Memory B cell (primary cell): Measurements from ENCODE around the gene NWD2.
"Not testable (repeated sequence)": the region's sequence is repeated elsewhere in the genome, so short reads cannot be mapped to it uniquely, and the experiment has no call there.

Experiments used
- ATAC-seq: fragments of 150-1000 bp; cut with Tn5 transposase; 2 replicates; pipeline ENCODE4 v1.10.0; 2021; ENCODE audit warnings: low read depth, mild to moderate bottlenecking, moderate library complexity
- DNase-seq, 2 donors: peaks; one replicate each; pipeline ENCODE4 v3.0.0; 2022; ENCODE audit warnings: low spot score in 2 of 2
- H3K27ac Mint-ChIP-seq: one replicate; pipeline ENCODE4 v1.8.0; 2022; ENCODE audit warnings: mild to moderate bottlenecking, moderate library complexity, mixed read lengths
- H3K27me3 Mint-ChIP-seq: one replicate; pipeline ENCODE4 v1.8.0; 2022; ENCODE audit warnings: mixed read lengths
- H3K36me3 Mint-ChIP-seq: one replicate; pipeline ENCODE4 v1.8.0; 2022; ENCODE audit warnings: mild to moderate bottlenecking, mixed read lengths
- H3K4me1 Mint-ChIP-seq: one replicate; pipeline ENCODE4 v1.8.0; 2022; ENCODE audit warnings: mixed read lengths
- H3K4me3 Mint-ChIP-seq: one replicate; pipeline ENCODE4 v1.8.0; 2022; ENCODE audit warnings: mild to moderate bottlenecking, moderate library complexity, mixed read lengths
- H3K9me3 Mint-ChIP-seq: one replicate; pipeline ENCODE4 v1.8.0; 2022; ENCODE audit warnings: mixed read lengths

The NWD2 gene

GRCh38 chr4:37393321-37393720 is 148.8 kb downstream of the NWD2 start:
- ATAC-seq (no peak), DNase-seq (no peak)
- H3K4me3 Mint-ChIP-seq, result no peak overlapping the region
- H3K27ac Mint-ChIP-seq, result no peak overlapping the region
- no peaks in the 10 kb centered on the region for H3K9me3 Mint-ChIP-seq
- no peaks in the 10 kb centered on the region for H3K4me1 Mint-ChIP-seq
- no peaks in the 10 kb centered on the region for H3K36me3 Mint-ChIP-seq
- peaks cover 12% of the 10 kb centered on the region for H3K27me3 Mint-ChIP-seq

GRCh38 chr4:37393889-37394288 is 149.3 kb downstream of the NWD2 start:
- Mint-ChIP-seq H3K27ac (no peak overlapping the region), H3K9me3 (no peaks in the 10 kb centered on the region), H3K36me3 (no peaks in the 10 kb centered on the region), H3K27me3 (peaks cover 12% of the 10 kb centered on the region), H3K4me1 (no peaks in the 10 kb centered on the region), H3K4me3 (no peak overlapping the region)
- no peak for DNase-seq
- no peak for ATAC-seq

GRCh38 chr4:37397505-37397904 is 153.0 kb downstream of the NWD2 start:
- H3K36me3 Mint-ChIP-seq, result no peaks in the 10 kb centered on the region
- H3K4me1 Mint-ChIP-seq, result no peaks in the 10 kb centered on the region
- no peak overlapping the region for H3K4me3 Mint-ChIP-seq
- no peak overlapping the region for H3K27ac Mint-ChIP-seq
- ATAC-seq (no peak), DNase-seq (no peak)
- peaks cover 14% of the 10 kb centered on the region for H3K27me3 Mint-ChIP-seq
- H3K9me3 Mint-ChIP-seq, result no peaks in the 10 kb centered on the region

GRCh38 chr4:37400241-37400881 is 155.8 kb downstream of the NWD2 start:
- H3K27ac Mint-ChIP-seq, result no peak overlapping the region
- H3K4me1 Mint-ChIP-seq, result no peaks in the 10 kb centered on the region
- no peak overlapping the region for H3K4me3 Mint-ChIP-seq
- peaks cover 17% of the 10 kb centered on the region for H3K27me3 Mint-ChIP-seq
- H3K9me3 Mint-ChIP-seq, result no peaks in the 10 kb centered on the region
- H3K36me3 Mint-ChIP-seq, result no peaks in the 10 kb centered on the region
- no peak for DNase-seq
- no peak for ATAC-seq

- not testable (repeated sequence) for H3K27ac Mint-ChIP-seq, DNase-seq, H3K9me3 Mint-ChIP-seq, H3K36me3 Mint-ChIP-seq, H3K4me1 Mint-ChIP-seq, ATAC-seq, H3K27me3 Mint-ChIP-seq, H3K4me3 Mint-ChIP-seq
Observed at GRCh38 chr4:37407938-37408826, 163.6 kb downstream of the NWD2 start.

- H3K9me3 Mint-ChIP-seq, ATAC-seq, H3K4me1 Mint-ChIP-seq, DNase-seq, H3K4me3 Mint-ChIP-seq, H3K27ac Mint-ChIP-seq, H3K27me3 Mint-ChIP-seq, H3K36me3 Mint-ChIP-seq: not testable (repeated sequence)
Observed at GRCh38 chr4:37413612-37414011, 169.1 kb downstream of the NWD2 start.

GRCh38 chr4:37415845-37416369 is 171.4 kb downstream of the NWD2 start:
- no peaks in the 10 kb centered on the region for H3K36me3 Mint-ChIP-seq
- no peak overlapping the region for H3K27ac Mint-ChIP-seq
- H3K9me3 Mint-ChIP-seq, result peaks cover 2% of the 10 kb centered on the region
- no peaks in the 10 kb centered on the region for H3K4me1 Mint-ChIP-seq
- no peaks in the 10 kb centered on the region for H3K27me3 Mint-ChIP-seq
- H3K4me3 Mint-ChIP-seq, result no peak overlapping the region
- ATAC-seq (no peak), DNase-seq (no peak)

- Mint-ChIP-seq H3K9me3 (peaks cover 6% of the 10 kb centered on the region), H3K4me1 (no peaks in the 10 kb centered on the region), H3K36me3 (no peaks in the 10 kb centered on the region), H3K27me3 (no peaks in the 10 kb centered on the region), H3K27ac (no peak overlapping the region), H3K4me3 (no peak overlapping the region)
- DNase-seq, result no peak
- no peak for ATAC-seq
Observed at GRCh38 chr4:37421614-37422013, 177.1 kb downstream of the NWD2 start.

GRCh38 chr4:37422102-37422501 is 177.6 kb downstream of the NWD2 start:
- Mint-ChIP-seq H3K4me1 (no peaks in the 10 kb centered on the region), H3K36me3 (no peaks in the 10 kb centered on the region), H3K4me3 (no peak overlapping the region), H3K27ac (no peak overlapping the region), H3K9me3 (peaks cover 6% of the 10 kb centered on the region), H3K27me3 (peaks cover 2% of the 10 kb centered on the region)
- DNase-seq, result no peak
- ATAC-seq, result no peak

- Mint-ChIP-seq H3K4me1 (no peaks in the 10 kb centered on the region), H3K27me3 (peaks cover 5% of the 10 kb centered on the region), H3K4me3 (no peak overlapping the region), H3K27ac (no peak overlapping the region), H3K9me3 (peaks cover 6% of the 10 kb centered on the region), H3K36me3 (no peaks in the 10 kb centered on the region)
- ATAC-seq (no peak), DNase-seq (no peak)
Observed at GRCh38 chr4:37422638-37423037, 178.1 kb downstream of the NWD2 start.

GRCh38 chr4:37423310-37423709 is 178.8 kb downstream of the NWD2 start:
- ATAC-seq (no peak), DNase-seq (no peak)
- no peak overlapping the region for H3K27ac Mint-ChIP-seq
- peaks cover 5% of the 10 kb centered on the region for H3K27me3 Mint-ChIP-seq
- no peaks in the 10 kb centered on the region for H3K36me3 Mint-ChIP-seq
- H3K4me1 Mint-ChIP-seq, result no peaks in the 10 kb centered on the region
- H3K4me3 Mint-ChIP-seq, result no peak overlapping the region
- H3K9me3 Mint-ChIP-seq, result peaks cover 6% of the 10 kb centered on the region

- no peak for ATAC-seq
- no peak for DNase-seq
- Mint-ChIP-seq H3K9me3 (peaks cover 4% of the 10 kb centered on the region), H3K27ac (no peak overlapping the region), H3K36me3 (no peaks in the 10 kb centered on the region), H3K4me3 (no peak overlapping the region), H3K4me1 (no peaks in the 10 kb centered on the region), H3K27me3 (peaks cover 5% of the 10 kb centered on the region)
Observed at GRCh38 chr4:37424753-37425152, 180.2 kb downstream of the NWD2 start.

- no peak for ATAC-seq
- no peaks in the 10 kb centered on the region for H3K4me1 Mint-ChIP-seq
- DNase-seq, result no peak
- no peak overlapping the region for H3K27ac Mint-ChIP-seq
- H3K9me3 Mint-ChIP-seq, result peaks cover 4% of the 10 kb centered on the region
- no peak overlapping the region for H3K4me3 Mint-ChIP-seq
- H3K27me3 Mint-ChIP-seq, result peaks cover 5% of the 10 kb centered on the region
- no peaks in the 10 kb centered on the region for H3K36me3 Mint-ChIP-seq
Observed at GRCh38 chr4:37425857-37426256, 181.3 kb downstream of the NWD2 start.

GRCh38 chr4:37427193-37427592 is 182.7 kb downstream of the NWD2 start:
- ATAC-seq (no peak), DNase-seq (no peak)
- Mint-ChIP-seq H3K4me3 (no peak overlapping the region), H3K36me3 (no peaks in the 10 kb centered on the region), H3K9me3 (peaks cover 4% of the 10 kb centered on the region), H3K27ac (no peak overlapping the region), H3K27me3 (peaks cover 5% of the 10 kb centered on the region), H3K4me1 (no peaks in the 10 kb centered on the region)
